Measurements from ENCODE around the gene MAP3K12.

MAP3K12 gene

GRCh38 chr12:53431187-53431586, 68.1 kb downstream of the MAP3K12 start:
- H3K36me3 ChIP-seq (ENCODE audit: control insufficient read depth, low read length), result no peaks in the 10 kb centered on the region
- H3F3A ChIP-seq (ENCODE audit: control insufficient read depth, insufficient read depth), result peaks cover 2% of the 10 kb centered on the region; the same call in 1 of the 2 replicates
- H3K4me1 ChIP-seq (ENCODE audit: control insufficient read depth, low read length), result peaks cover 8% of the 10 kb centered on the region
- H3K4me3 ChIP-seq (ENCODE audit: low read length), result no peak overlapping the region
- H3K9me3 ChIP-seq (ENCODE audit: control insufficient read depth, insufficient read depth, low read length), result no peaks in the 10 kb centered on the region
- H3K9me2 ChIP-seq (replicated peaks; ENCODE audit: control insufficient read depth, low read length), result no peaks in the 10 kb centered on the region
- H3K27me3 ChIP-seq (ENCODE audit: control insufficient read depth, low read length), result no peaks in the 10 kb centered on the region
- H3K79me2 ChIP-seq (ENCODE audit: control insufficient read depth, low read length), result no peaks in the 10 kb centered on the region
- H4K20me1 ChIP-seq (ENCODE audit: control insufficient read depth, insufficient read depth, low read depth, low read length), result no peaks in the 10 kb centered on the region
- H3K27ac ChIP-seq (ENCODE audit: low read depth, low read length), result no peak overlapping the region
- TF ChIP-seq EZH2phosphoT487 (IDR thresholded peaks at IDR 0.05; ENCODE audit: borderline replicate concordance, low read length) (no peak), CTCF (IDR thresholded peaks at IDR 0.05; ENCODE audit: low read depth, low read length, poor library complexity, severe bottlenecking) (no peak)
- H3K4me2 ChIP-seq (ENCODE audit: low read length), result no peak overlapping the region

GRCh38 chr12:53430116-53430515, 69.1 kb downstream of the MAP3K12 start:
- H3K36me3 ChIP-seq (ENCODE audit: control insufficient read depth, low read length), result no peaks in the 10 kb centered on the region
- H3K9me3 ChIP-seq (ENCODE audit: control insufficient read depth, insufficient read depth, low read length), result no peaks in the 10 kb centered on the region
- no peaks in the 10 kb centered on the region for H4K20me1 ChIP-seq (ENCODE audit: control insufficient read depth, insufficient read depth, low read depth, low read length)
- no peak overlapping the region for H3K4me3 ChIP-seq (ENCODE audit: low read length)
- H3F3A ChIP-seq (ENCODE audit: control insufficient read depth, insufficient read depth), result peaks cover 2% of the 10 kb centered on the region; the same call in 1 of the 2 replicates
- no peaks in the 10 kb centered on the region for H3K79me2 ChIP-seq (ENCODE audit: control insufficient read depth, low read length)
- TF ChIP-seq CTCF (IDR thresholded peaks at IDR 0.05; ENCODE audit: low read depth, low read length, poor library complexity, severe bottlenecking) (no peak), EZH2phosphoT487 (IDR thresholded peaks at IDR 0.05; ENCODE audit: borderline replicate concordance, low read length) (no peak)
- H3K9me2 ChIP-seq (replicated peaks; ENCODE audit: control insufficient read depth, low read length), result no peaks in the 10 kb centered on the region
- H3K27me3 ChIP-seq (ENCODE audit: control insufficient read depth, low read length), result no peaks in the 10 kb centered on the region
- no peak overlapping the region for H3K4me2 ChIP-seq (ENCODE audit: low read length)
- H3K27ac ChIP-seq (ENCODE audit: low read depth, low read length), result no peak overlapping the region
- peaks cover 8% of the 10 kb centered on the region for H3K4me1 ChIP-seq (ENCODE audit: control insufficient read depth, low read length)
